ENCODE measurements around the gene TINCR.

The TINCR gene

DNA sequence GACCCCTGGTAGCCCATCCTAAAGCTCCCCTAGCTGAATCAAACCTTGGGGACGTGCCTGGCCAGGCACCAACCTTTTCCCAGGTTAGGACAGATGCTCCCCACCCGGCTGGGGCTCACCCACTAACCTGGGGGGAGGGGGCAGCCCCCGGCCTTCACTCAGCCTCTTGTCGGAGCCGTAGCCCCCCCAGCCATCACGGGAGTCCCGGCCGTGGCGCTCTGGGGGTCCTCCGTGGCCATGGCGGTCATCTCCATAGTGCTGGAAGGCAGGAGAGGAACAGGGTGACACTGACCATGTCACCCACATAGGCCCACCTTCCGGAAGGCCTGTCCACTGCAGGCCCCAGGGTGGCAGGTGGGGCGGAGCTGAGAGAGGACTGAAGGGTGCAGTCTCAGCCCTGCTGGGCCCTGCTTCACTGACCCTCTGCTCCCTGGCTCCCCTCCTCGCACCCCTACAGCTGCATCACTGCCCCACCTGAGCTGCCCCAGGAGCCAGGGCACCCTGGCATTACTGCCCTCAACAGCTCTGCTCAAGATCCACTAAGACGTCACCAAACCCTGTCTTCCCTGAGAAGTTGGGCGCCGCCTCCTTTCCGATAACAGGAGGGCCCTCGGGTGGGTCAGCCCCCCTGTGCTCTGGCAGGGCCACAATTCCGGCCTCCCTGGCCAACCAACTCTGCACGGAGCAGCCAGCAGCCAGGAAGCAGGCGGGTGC is 22.6 kb upstream of the TINCR start:
- in situ Hi-C loops (cut with HindIII; ENCODE audit: low sequenced_read_pairs): no loop called here

GRCh38 chr19:5588906-5589676 is 21.3 kb upstream of the TINCR start:
- in situ Hi-C loops (cut with HindIII; ENCODE audit: low sequenced_read_pairs): no loop called here

DNA sequence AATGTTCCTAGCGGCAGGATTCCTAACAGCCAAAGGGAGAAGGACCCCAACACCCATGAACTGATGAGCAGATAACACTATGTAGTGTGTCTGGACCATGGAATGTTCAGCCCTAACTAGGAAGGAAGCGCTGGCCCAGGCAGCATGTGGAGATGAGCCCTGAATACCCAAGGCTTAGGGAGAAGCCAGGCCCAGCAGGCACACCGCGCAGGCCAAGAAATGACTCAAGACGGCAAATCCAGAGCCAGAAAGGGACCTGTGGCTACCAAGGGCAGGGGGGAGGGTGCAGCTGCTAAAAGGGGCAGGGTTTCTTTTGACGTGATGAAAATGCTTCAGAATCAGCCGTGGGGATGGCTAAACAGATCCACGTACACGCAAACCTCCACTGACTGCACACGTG is 20.7 kb upstream of the TINCR start:
- in situ Hi-C loops (cut with HindIII; ENCODE audit: low sequenced_read_pairs): no loop called here

- in situ Hi-C loops (cut with HindIII; ENCODE audit: low sequenced_read_pairs): no loop called here
Observed at GRCh38 chr19:5587661-5588060, 19.9 kb upstream of the TINCR start.

DNA sequence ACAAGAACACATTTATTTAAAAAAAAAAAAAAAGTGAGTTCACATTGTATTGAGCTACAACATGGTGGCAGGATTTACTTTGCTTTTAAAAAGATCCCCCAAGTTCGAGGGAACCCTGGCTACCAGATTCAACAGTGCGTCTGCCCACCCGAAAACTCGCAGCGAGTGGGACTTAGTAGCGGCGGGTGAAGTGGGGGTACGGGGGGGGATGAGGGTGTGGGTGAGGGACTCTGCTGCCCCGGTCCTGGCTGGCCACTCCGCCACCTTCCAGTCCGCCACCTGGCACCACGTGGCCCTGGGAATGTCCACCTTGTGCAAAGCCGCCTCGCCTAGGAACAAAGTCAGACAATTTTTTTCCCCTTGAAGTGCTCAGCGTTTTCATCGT is 19.3 kb upstream of the TINCR start:
- in situ Hi-C loops (cut with HindIII; ENCODE audit: low sequenced_read_pairs): no loop called here

DNA sequence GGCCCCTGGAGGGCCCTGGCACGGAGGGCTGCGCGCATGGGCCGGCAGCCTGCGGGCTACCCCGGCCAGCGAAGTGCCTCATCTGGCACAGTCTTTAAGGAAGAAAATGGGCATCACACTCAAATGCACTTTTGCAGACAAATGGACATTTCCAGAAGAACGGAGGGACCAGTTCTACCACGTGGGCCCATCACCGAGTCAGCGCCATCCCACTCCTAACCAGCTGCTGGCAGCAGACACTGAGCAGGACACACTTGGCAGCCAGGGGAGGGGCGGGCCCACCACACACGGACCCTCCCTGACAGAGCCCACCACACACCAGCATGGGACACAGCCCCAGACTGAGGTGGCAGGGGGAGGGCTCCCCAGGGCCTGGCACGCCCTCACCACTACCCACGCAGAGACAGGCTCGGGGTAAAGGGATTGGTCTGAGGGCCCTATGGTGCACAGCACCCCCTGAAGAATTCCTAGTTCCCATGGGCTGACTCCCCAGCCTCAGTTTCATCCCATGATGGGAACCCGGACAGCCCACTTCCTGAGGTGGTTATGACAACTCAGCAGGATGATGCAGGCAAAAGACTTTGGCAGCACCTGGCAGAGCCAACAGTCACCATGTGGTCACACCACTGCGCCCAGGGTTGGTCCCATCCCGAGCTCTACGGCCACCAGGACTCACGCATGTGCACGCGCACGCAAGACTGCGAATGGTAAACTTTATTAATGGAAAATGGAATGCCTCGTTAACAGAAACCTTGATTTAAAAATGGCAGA is 18.7 kb upstream of the TINCR start:
- in situ Hi-C loops (cut with HindIII; ENCODE audit: low sequenced_read_pairs): no loop called here

- in situ Hi-C loops (cut with HindIII; ENCODE audit: low sequenced_read_pairs): no loop called here
Observed at GRCh38 chr19:5585461-5586299, 17.9 kb upstream of the TINCR start.

- in situ Hi-C loops (cut with HindIII; ENCODE audit: low sequenced_read_pairs): no loop called here
Observed at GRCh38 chr19:5580161-5580571, 12.4 kb upstream of the TINCR start.

- in situ Hi-C loops (cut with HindIII; ENCODE audit: low sequenced_read_pairs): no loop called here
Observed at GRCh38 chr19:5579697-5580096, 11.9 kb upstream of the TINCR start.

- in situ Hi-C loops (cut with HindIII; ENCODE audit: low sequenced_read_pairs): no loop called here
Observed at GRCh38 chr19:5579286-5579685, 11.5 kb upstream of the TINCR start.

DNA sequence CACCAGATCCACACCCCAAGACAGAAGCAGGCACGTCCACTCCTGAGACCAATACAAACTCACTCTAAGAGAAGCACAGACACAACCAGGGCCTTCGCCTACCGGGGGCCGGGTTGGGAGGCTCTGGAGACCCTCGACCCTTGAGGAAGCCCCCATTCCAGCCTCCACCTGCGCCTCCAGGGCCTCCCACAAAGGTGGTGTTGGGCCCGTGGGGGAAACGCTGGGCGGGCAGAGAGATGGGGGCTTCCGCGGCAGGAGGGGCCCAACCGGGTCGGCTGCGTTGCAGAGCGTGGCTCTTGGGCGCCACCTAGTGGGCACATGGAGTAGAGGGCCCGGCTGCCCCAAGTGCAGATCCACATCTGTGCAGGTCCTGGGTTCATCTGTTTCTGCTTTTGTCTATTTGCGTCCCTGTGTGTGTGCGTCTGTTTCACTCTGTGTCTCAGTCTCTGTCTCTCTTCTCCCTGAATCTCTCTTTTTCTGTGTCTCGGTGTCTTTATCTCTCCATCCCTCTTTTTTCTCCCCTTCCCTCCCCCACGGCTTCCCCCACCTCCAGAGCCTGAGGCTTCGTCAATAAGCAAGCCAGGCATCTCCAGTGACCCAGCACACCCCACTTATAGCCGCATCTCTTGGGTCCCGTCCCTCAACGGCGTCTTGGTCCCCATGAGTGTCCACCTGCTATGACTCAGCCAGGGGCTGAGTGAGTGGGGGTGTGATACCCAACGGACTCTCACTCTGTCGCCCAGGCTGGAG is 10.5 kb upstream of the TINCR start:
- in situ Hi-C loops (cut with HindIII; ENCODE audit: low sequenced_read_pairs): no loop called here

- in situ Hi-C loops (cut with HindIII; ENCODE audit: low sequenced_read_pairs): no loop called here
Observed at GRCh38 chr19:5575590-5575989, 7.8 kb upstream of the TINCR start.

- in situ Hi-C loops (cut with HindIII; ENCODE audit: low sequenced_read_pairs): no loop called here
Observed at GRCh38 chr19:5572556-5573286, 5.0 kb upstream of the TINCR start.

GRCh38 chr19:5571777-5572176 is 4.0 kb upstream of the TINCR start:
- in situ Hi-C loops (cut with HindIII; ENCODE audit: low sequenced_read_pairs): no loop called here

DNA sequence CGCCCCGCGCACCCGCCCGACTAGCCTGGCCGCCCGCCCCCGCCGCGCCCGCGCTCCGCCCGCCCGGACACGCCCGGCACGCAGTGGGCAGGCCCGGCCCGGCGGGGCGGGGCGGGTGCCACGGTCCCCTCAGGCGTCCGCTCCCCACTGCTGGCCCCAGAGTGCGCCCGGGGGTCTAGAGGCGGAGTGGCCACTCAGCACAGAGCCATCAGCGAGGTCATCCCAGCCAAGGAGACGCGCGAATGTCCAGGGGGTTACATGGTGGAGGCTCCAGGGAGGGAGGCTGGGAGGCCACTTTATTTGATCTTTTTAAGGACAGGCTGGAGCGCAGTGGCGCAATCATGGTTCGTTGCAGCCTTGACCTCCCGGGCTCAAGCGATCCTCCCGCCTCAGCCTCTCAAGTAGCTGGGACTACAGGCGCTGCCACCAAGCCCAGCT is 236 bp upstream of the TINCR start:
- in situ Hi-C loops (cut with HindIII; ENCODE audit: low sequenced_read_pairs): no loop called here

DNA sequence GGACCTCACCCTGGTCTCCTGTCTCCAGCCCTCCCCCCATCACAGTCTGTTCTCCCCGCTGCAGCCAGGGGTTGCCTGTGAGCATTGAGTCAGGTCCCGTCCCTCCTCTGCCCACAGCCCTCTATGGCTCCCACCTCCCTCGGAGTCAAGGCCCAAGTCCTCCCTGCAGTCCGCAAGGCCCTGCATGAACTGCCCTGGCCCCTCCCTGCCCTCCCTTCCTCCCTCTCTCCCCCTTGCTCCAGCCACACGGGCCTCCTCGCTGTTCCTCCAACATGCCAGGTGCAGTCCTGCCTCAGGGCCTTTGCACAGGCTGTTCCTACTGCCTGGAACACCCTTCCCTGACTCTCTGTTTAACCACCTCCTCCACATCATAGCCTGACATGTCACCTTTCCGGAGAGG is 2.8 kb downstream of the TINCR start:
- in situ Hi-C loops (cut with HindIII; ENCODE audit: low sequenced_read_pairs): no loop called here

GRCh38 chr19:5563935-5564612 is 3.7 kb downstream of the TINCR start:
- in situ Hi-C loops (cut with HindIII; ENCODE audit: low sequenced_read_pairs): no loop called here

GRCh38 chr19:5563008-5563431 is 4.7 kb downstream of the TINCR start:
- in situ Hi-C loops (cut with HindIII; ENCODE audit: low sequenced_read_pairs): no loop called here

GRCh38 chr19:5562280-5562679 is 5.5 kb downstream of the TINCR start:
- in situ Hi-C loops (cut with HindIII; ENCODE audit: low sequenced_read_pairs): no loop called here
